HL-60 (cell line): ENCODE measurements around the gene SNTG2.

Experiments used
- DNase-seq, 2 experiments: peaks; one replicate each; pipeline ENCODE4 v3.0.0-alpha.2; 2010 to 2020; ENCODE audit warnings: low read depth in 1 of 2, low spot score in 1 of 2
- H3K27ac ChIP-seq: fragments of 250-450 bp; sonication (Bioruptor Pico); replicated peaks from 2 replicates; pipeline ENCODE4 v1.5.1; 2020; ENCODE audit warnings: mild to moderate bottlenecking, moderate library complexity
- H3K27me3 ChIP-seq: fragments of 250-450 bp; sonication (Bioruptor Pico); 2 replicates; pipeline ENCODE4 v1.5.1; 2021; ENCODE audit warnings: mild to moderate bottlenecking, moderate library complexity; ENCODE audit not compliant: insufficient read depth, poor library complexity, severe bottlenecking
- H3K4me3 ChIP-seq: replicated peaks from 2 replicates; pipeline ENCODE4 v1.5.1; 2011; ENCODE audit warnings: mild to moderate bottlenecking, control low read depth, low read length; ENCODE audit not compliant: insufficient read depth
- GABPA ChIP-seq: IDR thresholded peaks from 2 replicates; pipeline ENCODE4 v1.6.1; 2012; ENCODE audit warnings: low read depth
- POLR2AphosphoS5 ChIP-seq: IDR thresholded peaks from 2 replicates; pipeline ENCODE4 v1.6.1; 2012; ENCODE audit warnings: low read depth
- SPI1 ChIP-seq: IDR thresholded peaks from 2 replicates; pipeline ENCODE4 v1.6.1; 2012; ENCODE audit warnings: low read depth, mild to moderate bottlenecking, borderline replicate concordance
- TF ChIP-seq, protein P1 (sequence below): IDR thresholded peaks from 2 replicates; pipeline ENCODE4 v1.6.1; 2012; ENCODE audit warnings: low read depth; ENCODE audit not compliant: insufficient replicate concordance
- TF ChIP-seq, protein P2 (sequence below): IDR thresholded peaks from one replicate; pipeline ENCODE4 v1.5.1; 2011; ENCODE audit warnings: low read length, control low read depth, inconsistent platforms; ENCODE audit not compliant: insufficient read depth

Gene SNTG2

DNA sequence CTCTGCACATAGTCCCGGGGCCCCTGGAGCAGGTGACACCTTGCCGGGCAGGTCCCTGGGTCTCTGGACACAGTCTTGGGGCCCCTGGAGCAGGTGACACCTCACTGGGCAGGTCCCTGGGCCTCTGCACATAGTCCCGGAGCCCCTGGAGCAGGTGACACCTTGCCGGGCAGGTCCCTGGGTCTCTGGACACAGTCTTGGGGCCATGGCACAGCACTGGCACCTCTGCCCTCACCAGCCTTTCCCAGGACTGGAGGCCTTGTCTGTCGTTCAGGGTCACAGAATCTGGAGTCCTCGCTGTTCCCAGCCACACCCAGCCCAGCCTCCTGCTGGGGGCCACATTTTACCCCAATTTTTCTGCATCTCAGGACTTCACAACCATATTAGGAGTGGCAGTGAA is 464.9 kb downstream of the SNTG2 start:
- Histone ChIP-seq H3K27me3 (no peaks in the 10 kb centered on the region), H3K27ac (no peak overlapping the region), H3K4me3 (no peak overlapping the region)
- DNase-seq = no peak
- TF ChIP-seq, protein P1, sequence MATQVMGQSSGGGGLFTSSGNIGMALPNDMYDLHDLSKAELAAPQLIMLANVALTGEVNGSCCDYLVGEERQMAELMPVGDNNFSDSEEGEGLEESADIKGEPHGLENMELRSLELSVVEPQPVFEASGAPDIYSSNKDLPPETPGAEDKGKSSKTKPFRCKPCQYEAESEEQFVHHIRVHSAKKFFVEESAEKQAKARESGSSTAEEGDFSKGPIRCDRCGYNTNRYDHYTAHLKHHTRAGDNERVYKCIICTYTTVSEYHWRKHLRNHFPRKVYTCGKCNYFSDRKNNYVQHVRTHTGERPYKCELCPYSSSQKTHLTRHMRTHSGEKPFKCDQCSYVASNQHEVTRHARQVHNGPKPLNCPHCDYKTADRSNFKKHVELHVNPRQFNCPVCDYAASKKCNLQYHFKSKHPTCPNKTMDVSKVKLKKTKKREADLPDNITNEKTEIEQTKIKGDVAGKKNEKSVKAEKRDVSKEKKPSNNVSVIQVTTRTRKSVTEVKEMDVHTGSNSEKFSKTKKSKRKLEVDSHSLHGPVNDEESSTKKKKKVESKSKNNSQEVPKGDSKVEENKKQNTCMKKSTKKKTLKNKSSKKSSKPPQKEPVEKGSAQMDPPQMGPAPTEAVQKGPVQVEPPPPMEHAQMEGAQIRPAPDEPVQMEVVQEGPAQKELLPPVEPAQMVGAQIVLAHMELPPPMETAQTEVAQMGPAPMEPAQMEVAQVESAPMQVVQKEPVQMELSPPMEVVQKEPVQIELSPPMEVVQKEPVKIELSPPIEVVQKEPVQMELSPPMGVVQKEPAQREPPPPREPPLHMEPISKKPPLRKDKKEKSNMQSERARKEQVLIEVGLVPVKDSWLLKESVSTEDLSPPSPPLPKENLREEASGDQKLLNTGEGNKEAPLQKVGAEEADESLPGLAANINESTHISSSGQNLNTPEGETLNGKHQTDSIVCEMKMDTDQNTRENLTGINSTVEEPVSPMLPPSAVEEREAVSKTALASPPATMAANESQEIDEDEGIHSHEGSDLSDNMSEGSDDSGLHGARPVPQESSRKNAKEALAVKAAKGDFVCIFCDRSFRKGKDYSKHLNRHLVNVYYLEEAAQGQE = no peak
- TF ChIP-seq SPI1 (no peak), POLR2AphosphoS5 (no peak), GABPA (no peak)
- TF ChIP-seq, protein P2, sequence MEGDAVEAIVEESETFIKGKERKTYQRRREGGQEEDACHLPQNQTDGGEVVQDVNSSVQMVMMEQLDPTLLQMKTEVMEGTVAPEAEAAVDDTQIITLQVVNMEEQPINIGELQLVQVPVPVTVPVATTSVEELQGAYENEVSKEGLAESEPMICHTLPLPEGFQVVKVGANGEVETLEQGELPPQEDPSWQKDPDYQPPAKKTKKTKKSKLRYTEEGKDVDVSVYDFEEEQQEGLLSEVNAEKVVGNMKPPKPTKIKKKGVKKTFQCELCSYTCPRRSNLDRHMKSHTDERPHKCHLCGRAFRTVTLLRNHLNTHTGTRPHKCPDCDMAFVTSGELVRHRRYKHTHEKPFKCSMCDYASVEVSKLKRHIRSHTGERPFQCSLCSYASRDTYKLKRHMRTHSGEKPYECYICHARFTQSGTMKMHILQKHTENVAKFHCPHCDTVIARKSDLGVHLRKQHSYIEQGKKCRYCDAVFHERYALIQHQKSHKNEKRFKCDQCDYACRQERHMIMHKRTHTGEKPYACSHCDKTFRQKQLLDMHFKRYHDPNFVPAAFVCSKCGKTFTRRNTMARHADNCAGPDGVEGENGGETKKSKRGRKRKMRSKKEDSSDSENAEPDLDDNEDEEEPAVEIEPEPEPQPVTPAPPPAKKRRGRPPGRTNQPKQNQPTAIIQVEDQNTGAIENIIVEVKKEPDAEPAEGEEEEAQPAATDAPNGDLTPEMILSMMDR = no peak
